IPS-15b (cell line): ENCODE data around the gene PSMD3.
"Not testable (repeated sequence)": the region's sequence is repeated elsewhere in the genome, so short reads cannot be mapped to it uniquely, and the experiment has no call there.

Experiments used
- H3K27me3 ChIP-seq: one replicate; pipeline ENCODE4 v1.6.1; 2013; ENCODE audit warnings: low read length; ENCODE audit not compliant: control insufficient read depth, insufficient read depth
- H3K36me3 ChIP-seq: one replicate; pipeline ENCODE4 v1.6.1; 2013; ENCODE audit warnings: low read length; ENCODE audit not compliant: control insufficient read depth, insufficient read depth
- H3K4me1 ChIP-seq: one replicate; pipeline ENCODE4 v1.6.1; 2013; ENCODE audit warnings: mild to moderate bottlenecking, low read length; ENCODE audit not compliant: control insufficient read depth, insufficient read depth
- H3K4me3 ChIP-seq: one replicate; pipeline ENCODE4 v1.5.1; 2013; ENCODE audit warnings: low read depth, low read length
- H3K9ac ChIP-seq: one replicate; pipeline ENCODE4 v1.6.1; 2013; ENCODE audit warnings: low read depth, mild to moderate bottlenecking, low read length
- H3K9me3 ChIP-seq: one replicate; pipeline ENCODE4 v1.6.1; 2013; ENCODE audit warnings: mild to moderate bottlenecking, low read length; ENCODE audit not compliant: control insufficient read depth, insufficient read depth

The PSMD3 gene

DNA sequence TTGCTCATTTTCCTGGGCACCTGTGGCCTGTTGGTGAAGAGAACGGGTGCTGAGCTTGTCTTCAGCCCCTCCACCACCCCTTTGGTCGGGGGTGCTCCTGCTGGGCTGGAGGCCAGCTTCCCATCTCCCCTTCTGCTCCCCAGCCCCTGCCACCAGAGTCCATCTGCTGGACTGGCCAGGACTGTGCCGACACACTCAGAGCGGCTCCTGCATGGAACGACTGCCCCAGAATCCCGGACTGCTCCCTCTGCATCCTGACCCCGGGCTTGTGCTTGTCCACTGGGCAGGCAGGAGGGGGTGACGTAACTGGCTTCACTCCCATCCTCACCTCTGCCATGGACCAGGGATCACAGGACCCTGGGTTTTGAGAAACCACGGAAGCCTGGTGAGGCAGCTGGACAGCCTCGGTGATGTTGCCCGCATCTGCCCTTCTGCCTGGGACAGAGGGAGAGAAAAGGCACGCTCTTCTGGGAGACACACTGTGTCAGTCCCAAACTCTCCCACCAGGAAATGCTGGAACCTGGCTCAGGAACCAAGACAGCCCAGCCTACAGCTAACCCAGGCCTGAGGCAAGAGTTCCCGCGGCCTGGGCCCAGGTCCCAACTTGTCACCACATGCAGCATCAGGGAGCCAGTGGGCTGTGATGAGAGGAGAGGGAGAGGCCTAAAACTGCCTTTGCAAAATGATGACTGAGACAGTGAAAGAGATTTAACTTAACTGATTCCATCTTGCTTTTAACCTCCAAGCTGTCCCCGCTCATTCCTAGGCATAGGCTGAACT, 33.9 kb upstream of the PSMD3 start:
- H3K27me3 ChIP-seq = peaks cover 8% of the 10 kb centered on the region
- H3K36me3 ChIP-seq = no peaks in the 10 kb centered on the region

GRCh38 chr17:39948489-39948828, 32.1 kb upstream of the PSMD3 start:
- H3K9ac ChIP-seq, H3K36me3 ChIP-seq, H3K4me3 ChIP-seq, H3K9me3 ChIP-seq, H3K4me1 ChIP-seq: not testable (repeated sequence)
- H3K27me3 ChIP-seq = peaks cover 14% of the 10 kb centered on the region

More for the DNA sequence above, 33.9 kb upstream of the PSMD3 start:
- Histone ChIP-seq H3K9ac (no peak overlapping the region), H3K4me3 (no peak overlapping the region), H3K9me3 (no peaks in the 10 kb centered on the region), H3K4me1 (no peaks in the 10 kb centered on the region)

DNA sequence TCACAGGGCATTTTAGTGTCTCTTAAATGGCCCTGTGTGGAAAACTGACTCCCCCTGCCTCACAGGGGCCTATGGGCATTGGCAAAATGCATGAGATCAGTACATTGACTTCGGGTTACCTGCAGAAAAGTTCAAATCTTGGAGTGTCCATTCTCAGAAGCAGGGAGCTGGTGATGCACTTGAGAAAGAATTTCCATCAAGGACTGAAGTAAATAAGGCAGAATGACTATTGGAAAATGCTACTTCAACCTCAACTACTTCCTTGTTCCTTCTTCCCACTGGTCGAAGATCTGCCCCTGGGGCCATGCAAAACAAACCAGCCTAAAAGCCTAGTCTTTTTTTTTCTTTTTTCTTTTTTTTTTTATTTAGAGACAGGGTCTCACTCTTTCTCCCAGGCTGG, 31.6 kb upstream of the PSMD3 start:
- Histone ChIP-seq H3K9ac (no peak overlapping the region), H3K27me3 (peaks cover 14% of the 10 kb centered on the region), H3K36me3 (no peaks in the 10 kb centered on the region), H3K4me3 (no peak overlapping the region), H3K4me1 (peaks cover 3% of the 10 kb centered on the region), H3K9me3 (no peaks in the 10 kb centered on the region)

DNA sequence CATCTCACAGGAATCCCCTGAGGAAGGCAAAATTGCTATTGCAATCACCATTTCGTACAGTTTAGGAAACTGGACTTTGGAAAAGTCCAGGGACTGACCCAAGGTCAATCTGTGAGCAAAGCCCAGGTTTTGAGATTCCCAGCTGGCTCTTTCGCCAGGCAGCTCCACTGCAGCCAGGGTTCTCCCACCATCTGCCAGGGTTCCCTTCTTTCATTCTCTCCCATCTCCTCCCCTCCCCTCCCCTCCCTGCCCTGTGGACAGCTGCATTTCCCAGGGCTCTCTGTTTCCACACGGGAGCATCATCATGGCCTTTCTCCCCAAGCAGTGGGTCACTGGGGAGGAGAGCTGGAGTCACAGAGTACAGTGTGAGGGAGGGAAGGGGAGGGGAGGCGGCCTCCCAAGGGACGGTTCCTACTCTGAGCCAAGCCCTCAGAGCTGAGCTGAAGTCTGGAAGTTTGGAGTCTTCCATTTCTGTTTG, 29.7 kb upstream of the PSMD3 start:
- Histone ChIP-seq H3K4me3 (no peak overlapping the region), H3K9me3 (no peaks in the 10 kb centered on the region), H3K36me3 (no peaks in the 10 kb centered on the region), H3K4me1 (peaks cover 3% of the 10 kb centered on the region), H3K27me3 (peaks cover 14% of the 10 kb centered on the region), H3K9ac (no peak overlapping the region)

GRCh38 chr17:39951924-39952679, 28.5 kb upstream of the PSMD3 start:
- Histone ChIP-seq H3K9me3 (no peaks in the 10 kb centered on the region), H3K27me3 (peaks cover 14% of the 10 kb centered on the region), H3K36me3 (no peaks in the 10 kb centered on the region), H3K4me1 (peaks cover 3% of the 10 kb centered on the region), H3K4me3 (peak overlapping the region; percentile 68), H3K9ac (no peak overlapping the region)

- Histone ChIP-seq H3K4me1 (peaks cover 3% of the 10 kb centered on the region), H3K4me3 (peak overlapping the region; percentile 68), H3K27me3 (peaks cover 14% of the 10 kb centered on the region), H3K9me3 (no peaks in the 10 kb centered on the region), H3K36me3 (no peaks in the 10 kb centered on the region), H3K9ac (peak overlapping the region; percentile 4)
Measured at GRCh38 chr17:39952680-39953470, 27.7 kb upstream of the PSMD3 start.

DNA sequence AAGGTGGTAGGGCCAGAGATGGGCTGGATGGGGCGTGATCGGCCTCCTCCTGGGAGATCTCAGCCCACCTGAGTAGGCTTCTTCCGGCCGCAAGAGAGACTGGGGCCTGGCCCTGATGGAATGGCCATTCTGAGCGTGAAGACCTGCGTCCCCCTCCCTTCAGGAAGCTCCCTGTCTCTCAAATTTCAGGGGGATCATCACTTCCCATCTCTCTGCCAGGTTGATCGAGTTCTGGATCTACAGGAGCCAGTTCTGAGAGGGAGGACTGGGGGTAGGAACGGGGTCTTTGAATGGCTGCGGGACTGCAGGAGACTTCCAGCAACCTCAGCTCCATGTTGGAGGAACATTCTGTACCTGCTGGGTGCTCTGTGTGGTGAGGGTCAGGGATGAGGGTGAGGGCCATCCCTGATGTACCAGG, 27.1 kb upstream of the PSMD3 start:
- peaks cover 3% of the 10 kb centered on the region for H3K4me1 ChIP-seq
- no peaks in the 10 kb centered on the region for H3K9me3 ChIP-seq
- H3K4me3 ChIP-seq = peak overlapping the region; percentile 55
- no peaks in the 10 kb centered on the region for H3K36me3 ChIP-seq
- peak overlapping the region; percentile 4 for H3K9ac ChIP-seq
- peaks cover 14% of the 10 kb centered on the region for H3K27me3 ChIP-seq

GRCh38 chr17:39954876-39955275, 25.7 kb upstream of the PSMD3 start:
- H3K36me3 ChIP-seq = no peaks in the 10 kb centered on the region
- no peak overlapping the region for H3K4me3 ChIP-seq
- no peaks in the 10 kb centered on the region for H3K9me3 ChIP-seq
- H3K27me3 ChIP-seq = peaks cover 14% of the 10 kb centered on the region
- H3K4me1 ChIP-seq = peaks cover 3% of the 10 kb centered on the region
- H3K9ac ChIP-seq = no peak overlapping the region

GRCh38 chr17:39955726-39956225, 24.8 kb upstream of the PSMD3 start:
- peaks cover 3% of the 10 kb centered on the region for H3K4me1 ChIP-seq

DNA sequence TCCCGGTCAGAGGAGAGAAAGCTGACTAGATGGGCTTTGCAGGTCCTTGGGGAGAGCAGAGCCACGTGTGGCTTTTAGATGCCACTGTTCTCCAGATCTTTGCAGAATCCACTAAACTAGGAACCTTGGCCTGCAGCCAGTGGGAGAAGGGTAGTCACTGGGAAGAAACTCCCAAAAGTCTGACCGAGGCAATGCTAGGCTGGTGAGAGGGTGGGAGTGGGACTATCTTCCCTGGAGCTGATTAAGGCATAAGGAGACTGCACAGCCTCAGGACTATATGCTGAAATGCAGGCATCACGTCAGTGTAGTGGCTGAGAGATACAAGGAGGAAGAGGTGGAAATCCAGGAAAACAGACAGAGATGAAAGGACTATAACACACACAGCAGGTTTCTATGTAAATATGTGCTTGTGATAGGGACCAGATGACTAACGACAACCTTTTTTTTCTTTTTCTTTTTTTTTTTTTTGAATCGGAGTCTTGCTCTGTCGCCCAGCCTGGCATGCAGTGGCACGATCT, 20.0 kb upstream of the PSMD3 start:
- Histone ChIP-seq H3K36me3 (no peaks in the 10 kb centered on the region), H3K27me3 (peaks cover 4% of the 10 kb centered on the region), H3K4me3 (no peak overlapping the region), H3K9me3 (no peaks in the 10 kb centered on the region), H3K4me1 (no peaks in the 10 kb centered on the region), H3K9ac (no peak overlapping the region)

More at GRCh38 chr17:39955726-39956225, 24.8 kb upstream of the PSMD3 start:
- no peaks in the 10 kb centered on the region for H3K9me3 ChIP-seq
- H3K4me3 ChIP-seq = no peak overlapping the region
- peaks cover 13% of the 10 kb centered on the region for H3K27me3 ChIP-seq
- H3K36me3 ChIP-seq = no peaks in the 10 kb centered on the region
- H3K9ac ChIP-seq = no peak overlapping the region

- Histone ChIP-seq H3K9me3 (no peaks in the 10 kb centered on the region), H3K36me3 (no peaks in the 10 kb centered on the region), H3K27me3 (peaks cover 4% of the 10 kb centered on the region), H3K4me1 (no peaks in the 10 kb centered on the region), H3K9ac (no peak within 1 kb of the TSS), H3K4me3 (no peak within 1 kb of the TSS)
Measured at GRCh38 chr17:39962642-39963220, 17.9 kb upstream of the PSMD3 start, which contains the start of gene GSDMA. TSS of gene GSDMA (plus strand) at chr17:39963004. CDS start at chr17:39965688, 2,684 bp downstream.
